Measurements from ENCODE around the gene GIN1. TPM values are rescaled to one million over a fixed set of nuclear protein-coding genes. Genes with fewer than 3 reads are reported as not detected.

Gene GIN1
- total RNA-seq, 2 experiments from 2014 or later = 11.0 to 13.0 TPM

DNA sequence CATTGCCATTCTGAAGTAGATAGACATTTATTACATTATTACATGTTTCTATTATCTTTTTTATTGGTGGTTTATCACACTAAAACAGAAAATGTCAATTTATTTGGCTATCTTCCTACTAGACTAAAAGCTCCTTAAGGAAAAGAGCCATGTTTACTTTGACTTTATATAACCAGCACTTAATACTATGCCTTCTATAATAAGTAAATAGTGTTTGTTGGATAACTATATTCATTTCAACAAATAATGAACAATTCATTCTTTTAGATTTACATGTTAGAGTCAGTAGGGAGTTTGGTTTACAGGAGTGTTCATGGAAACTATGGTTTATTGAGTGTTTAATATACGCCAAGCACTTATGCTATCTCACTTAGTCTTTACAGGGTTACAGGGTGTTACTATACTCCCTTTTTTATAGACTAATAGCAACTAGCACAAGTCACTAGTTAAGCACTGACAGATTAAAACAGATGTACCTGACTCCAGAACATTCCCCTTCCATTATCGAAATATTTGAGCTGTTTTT lies 7.4 kb upstream of the GIN1 start:
- intact Hi-C loops (cut with micrococcal nuclease) = no loop called here
- H3K27ac Mint-ChIP-seq = no peak overlapping the region
- no peak for DNase-seq
- CTCF ChIA-PET = interaction anchor here (0.6 kb wide), 1 partner anchor 64 kb away, joined by 4 read pairs; no protein-coding TSS in a partner anchor
- peaks cover 50% of the 10 kb centered on the region for H3K4me1 Mint-ChIP-seq (ENCODE audit: low read depth)
- H3K36me3 Mint-ChIP-seq (ENCODE audit: low read depth) = no peaks in the 10 kb centered on the region
- no peaks in the 10 kb centered on the region for H3K9me3 Mint-ChIP-seq
- H3K27me3 Mint-ChIP-seq (ENCODE audit: low read depth) = no peaks in the 10 kb centered on the region
- H3K4me3 Mint-ChIP-seq = no peak overlapping the region

DNA sequence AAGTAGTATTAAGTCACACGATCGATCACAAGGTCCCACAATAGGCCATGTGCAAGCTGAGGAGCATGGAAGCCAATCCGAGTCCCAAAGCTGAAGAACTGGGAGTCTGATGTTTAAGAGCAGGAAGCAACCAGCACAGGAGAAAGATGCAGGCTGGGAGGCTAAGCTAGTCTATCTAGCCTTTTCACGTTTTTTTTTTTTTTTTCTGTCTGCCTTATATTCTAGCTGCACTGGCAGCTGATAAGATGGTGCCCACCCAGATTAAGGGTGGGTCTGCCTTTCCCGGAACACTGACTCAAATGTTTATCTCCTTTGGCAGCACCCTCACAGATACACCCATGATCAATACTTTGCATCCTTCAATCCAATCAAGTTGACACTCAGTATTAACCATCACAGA lies 6.6 kb upstream of the GIN1 start:
- peaks cover 55% of the 10 kb centered on the region for H3K4me1 Mint-ChIP-seq (ENCODE audit: low read depth)
- H3K4me3 Mint-ChIP-seq = no peak overlapping the region
- H3K27ac Mint-ChIP-seq = no peak overlapping the region
- intact Hi-C loops (cut with micrococcal nuclease) = no loop called here
- H3K9me3 Mint-ChIP-seq = no peaks in the 10 kb centered on the region
- H3K27me3 Mint-ChIP-seq (ENCODE audit: low read depth) = no peaks in the 10 kb centered on the region
- CTCF ChIA-PET = interaction anchor here (0.6 kb wide), 2 partner anchors 13 to 65 kb away, joined by 4 read pairs; no protein-coding TSS in a partner anchor
- no peak for DNase-seq
- no peaks in the 10 kb centered on the region for H3K36me3 Mint-ChIP-seq (ENCODE audit: low read depth)

DNA sequence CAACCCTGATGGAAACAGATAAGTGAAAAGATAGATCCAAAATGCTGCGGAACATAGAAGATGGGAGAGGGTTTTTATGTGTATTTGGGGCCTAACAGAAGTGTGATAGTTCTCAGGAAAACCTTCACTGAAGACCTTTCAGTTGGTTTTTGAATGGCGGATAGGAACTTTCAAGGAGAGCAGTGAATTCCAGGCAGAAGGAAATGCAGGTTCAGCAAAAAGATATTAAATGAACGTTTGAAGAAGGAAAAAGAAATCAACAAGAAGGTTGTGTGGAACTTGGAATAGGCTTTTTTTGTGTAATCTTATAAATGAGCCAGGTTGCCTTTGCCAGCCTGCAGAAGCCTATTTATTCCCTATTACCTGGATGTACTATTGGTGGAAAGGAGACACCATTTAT lies 2.3 kb upstream of the GIN1 start:
- H3K36me3 Mint-ChIP-seq (ENCODE audit: low read depth) = no peaks in the 10 kb centered on the region
- no peak for DNase-seq
- no peak overlapping the region for H3K4me3 Mint-ChIP-seq
- peaks cover 48% of the 10 kb centered on the region for H3K4me1 Mint-ChIP-seq (ENCODE audit: low read depth)
- no peak overlapping the region for H3K27ac Mint-ChIP-seq
- CTCF ChIA-PET = no interaction called here
- no peaks in the 10 kb centered on the region for H3K27me3 Mint-ChIP-seq (ENCODE audit: low read depth)
- intact Hi-C loops (cut with micrococcal nuclease) = no loop called here
- no peaks in the 10 kb centered on the region for H3K9me3 Mint-ChIP-seq

DNA sequence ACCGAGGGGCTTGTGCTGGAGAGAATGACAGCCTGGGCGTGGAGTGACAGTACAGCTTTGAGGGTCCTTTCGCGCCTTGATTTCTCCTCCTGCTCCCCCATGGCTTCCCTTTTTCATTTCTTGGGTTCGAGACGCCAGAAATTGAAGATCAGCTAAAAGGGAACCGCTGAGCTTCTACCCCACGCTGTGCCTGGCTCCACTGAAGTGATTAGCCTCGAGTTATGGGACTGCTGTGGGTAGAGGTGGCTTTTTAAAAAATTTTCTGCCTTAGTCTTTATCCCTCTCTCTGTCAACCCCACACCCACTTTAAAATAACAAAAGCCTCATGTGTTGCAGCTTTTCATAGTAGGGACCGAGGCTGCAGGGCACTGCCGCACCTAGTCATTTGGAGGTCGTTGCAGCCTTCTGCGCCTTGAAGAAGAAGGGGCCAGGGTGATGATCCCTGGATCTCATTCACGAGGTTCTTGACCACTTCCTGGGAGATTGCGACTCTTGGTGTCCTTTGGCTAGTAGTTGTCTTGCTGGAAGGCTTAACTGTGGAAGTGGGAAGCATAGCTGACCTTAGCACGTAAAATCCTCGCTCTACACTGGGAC lies 766 bp upstream of the GIN1 start:
- no peaks in the 10 kb centered on the region for H3K36me3 Mint-ChIP-seq (ENCODE audit: low read depth)
- peak overlapping the region; percentile 96 for H3K4me3 Mint-ChIP-seq
- peaks cover 43% of the 10 kb centered on the region for H3K4me1 Mint-ChIP-seq (ENCODE audit: low read depth)
- intact Hi-C loops (cut with micrococcal nuclease) = loop anchor here (1.0 kb wide), 3 partner anchors 138 to 364 kb away; partner anchors contain the start of gene MACIR
- no peaks in the 10 kb centered on the region for H3K27me3 Mint-ChIP-seq (ENCODE audit: low read depth)
- no peaks in the 10 kb centered on the region for H3K9me3 Mint-ChIP-seq
- DNase-seq = peak; percentile 20
- H3K27ac Mint-ChIP-seq = peak overlapping the region; percentile 100
- CTCF ChIA-PET = interaction anchor here (0.6 to 1.3 kb wide), 2 partner anchors 12 to 17 kb away, joined by 3 to 4 read pairs; no protein-coding TSS in a partner anchor

DNA sequence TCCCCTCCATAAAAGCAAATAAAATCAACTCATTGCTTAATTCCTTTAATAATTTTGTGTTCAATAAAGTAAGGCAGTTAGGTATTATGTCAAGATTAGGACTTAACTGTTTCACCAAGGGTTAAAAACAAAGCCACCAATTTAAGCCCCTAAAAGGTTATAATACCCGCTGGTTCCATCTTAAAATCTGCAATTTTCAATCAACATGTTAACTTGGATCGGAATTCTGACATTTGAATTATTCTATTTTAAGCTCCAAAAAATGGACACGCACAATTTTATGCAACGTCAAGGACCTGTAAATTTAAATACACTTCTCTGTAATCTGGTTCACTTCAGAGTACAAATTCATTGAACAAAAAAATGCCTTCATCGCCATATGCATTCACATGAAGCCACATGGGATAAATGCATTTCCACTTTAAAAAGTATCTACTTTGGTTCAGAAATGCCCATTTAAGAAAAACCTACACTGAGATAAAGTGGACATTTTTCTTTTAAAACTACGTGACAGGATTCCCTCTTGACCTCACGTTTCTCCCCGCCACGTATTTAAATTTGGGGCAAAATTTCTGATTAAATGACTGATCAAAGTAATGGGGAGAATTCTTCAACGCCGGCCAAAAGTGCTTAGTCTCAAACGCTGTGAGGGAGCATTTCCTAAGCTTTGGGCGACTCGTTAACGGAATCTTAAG lies 721 bp downstream of the GIN1 start:
- H3K4me1 Mint-ChIP-seq (ENCODE audit: low read depth) = peaks cover 35% of the 10 kb centered on the region
- H3K36me3 Mint-ChIP-seq (ENCODE audit: low read depth) = no peaks in the 10 kb centered on the region
- H3K27ac Mint-ChIP-seq = peak overlapping the region; percentile 100
- intact Hi-C loops (cut with micrococcal nuclease) = no loop called here
- H3K27me3 Mint-ChIP-seq (ENCODE audit: low read depth) = no peaks in the 10 kb centered on the region
- H3K4me3 Mint-ChIP-seq = peak overlapping the region; percentile 96
- CTCF ChIA-PET = interaction anchor here (0.9 to 1.4 kb wide), 3 partner anchors 9 to 105 kb away, joined by 3 to 4 read pairs (median 3); no protein-coding TSS in a partner anchor
- H3K9me3 Mint-ChIP-seq = no peaks in the 10 kb centered on the region
- no peak for DNase-seq

DNA sequence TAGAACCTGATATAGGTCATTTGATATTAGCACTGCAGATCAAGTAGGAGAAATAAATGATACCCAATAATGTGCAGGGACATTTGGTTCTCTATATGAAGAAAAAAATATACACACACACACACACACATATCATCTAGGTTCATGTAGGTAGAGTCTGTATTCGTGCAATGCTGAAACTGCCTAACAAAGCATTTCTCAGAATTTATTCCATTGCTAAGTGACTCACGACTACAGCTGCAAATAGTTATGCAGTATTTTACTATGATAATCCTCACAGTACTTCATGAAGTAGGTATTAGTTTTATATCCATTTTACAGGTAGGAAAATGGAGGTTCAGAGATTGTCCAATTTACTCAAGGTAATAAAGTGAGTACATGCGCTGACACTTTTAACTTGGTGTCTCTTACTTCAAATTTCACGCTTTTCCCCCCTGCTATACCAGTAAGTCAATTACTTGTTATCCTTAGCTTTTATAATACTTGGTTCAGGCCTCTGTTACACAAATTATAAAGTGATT lies 2.4 kb downstream of the GIN1 start:
- intact Hi-C loops (cut with micrococcal nuclease) = no loop called here
- no peaks in the 10 kb centered on the region for H3K27me3 Mint-ChIP-seq (ENCODE audit: low read depth)
- no peaks in the 10 kb centered on the region for H3K9me3 Mint-ChIP-seq
- CTCF ChIA-PET = no interaction called here
- H3K4me3 Mint-ChIP-seq = no peak overlapping the region
- DNase-seq = no peak
- no peak overlapping the region for H3K27ac Mint-ChIP-seq
- H3K4me1 Mint-ChIP-seq (ENCODE audit: low read depth) = peaks cover 33% of the 10 kb centered on the region
- H3K36me3 Mint-ChIP-seq (ENCODE audit: low read depth) = no peaks in the 10 kb centered on the region

DNA sequence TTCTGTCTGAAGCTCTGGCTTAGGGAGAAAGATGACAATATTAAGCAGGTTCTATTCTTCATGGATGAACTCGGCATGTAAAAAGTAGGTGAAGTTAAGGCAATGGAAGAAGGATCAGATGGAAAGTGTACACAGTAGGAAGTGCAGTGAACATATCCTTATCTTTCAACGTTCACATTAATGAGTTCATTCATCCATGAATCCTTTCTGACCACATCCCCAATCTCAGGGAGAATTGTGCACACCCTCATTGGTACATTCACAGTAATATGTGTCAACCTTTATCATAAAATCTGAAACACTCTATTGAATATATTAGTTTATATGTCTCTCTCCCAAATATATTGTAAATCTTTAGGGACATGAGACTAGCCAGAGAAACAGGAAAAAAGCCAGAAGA lies 5.5 kb downstream of the GIN1 start:
- H3K36me3 Mint-ChIP-seq (ENCODE audit: low read depth) = peaks cover 5% of the 10 kb centered on the region
- CTCF ChIA-PET = no interaction called here
- no peaks in the 10 kb centered on the region for H3K9me3 Mint-ChIP-seq
- peaks cover 40% of the 10 kb centered on the region for H3K4me1 Mint-ChIP-seq (ENCODE audit: low read depth)
- H3K27ac Mint-ChIP-seq = no peak overlapping the region
- no peaks in the 10 kb centered on the region for H3K27me3 Mint-ChIP-seq (ENCODE audit: low read depth)
- DNase-seq = no peak
- H3K4me3 Mint-ChIP-seq = no peak overlapping the region
- intact Hi-C loops (cut with micrococcal nuclease) = no loop called here

DNA sequence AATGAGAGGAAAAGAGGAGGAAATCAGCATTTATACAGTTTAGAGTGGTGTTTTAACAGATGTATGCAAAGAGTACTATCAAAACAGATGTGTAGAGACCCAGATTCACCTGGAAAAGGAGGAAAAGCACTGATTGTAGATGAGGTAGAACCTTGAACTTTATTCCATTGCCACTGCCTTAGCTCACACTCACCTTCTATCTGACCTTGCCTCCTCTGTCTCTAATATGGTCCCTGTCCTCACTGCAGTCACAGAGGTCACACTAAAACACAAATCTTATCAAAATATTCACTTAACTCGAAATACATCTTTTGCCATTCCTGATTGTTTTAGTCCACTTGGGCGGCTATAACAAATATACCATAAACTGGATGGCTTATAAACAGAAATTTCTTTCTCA lies 7.0 kb downstream of the GIN1 start:
- H3K4me3 Mint-ChIP-seq = no peak overlapping the region
- no peak for DNase-seq
- H3K9me3 Mint-ChIP-seq = no peaks in the 10 kb centered on the region
- H3K27ac Mint-ChIP-seq = no peak overlapping the region
- H3K27me3 Mint-ChIP-seq (ENCODE audit: low read depth) = no peaks in the 10 kb centered on the region
- peaks cover 40% of the 10 kb centered on the region for H3K4me1 Mint-ChIP-seq (ENCODE audit: low read depth)
- CTCF ChIA-PET = interaction anchor here (0.9 kb wide), 1 partner anchor 35 kb away, joined by 3 read pairs; no protein-coding TSS in a partner anchor
- H3K36me3 Mint-ChIP-seq (ENCODE audit: low read depth) = peaks cover 10% of the 10 kb centered on the region
- intact Hi-C loops (cut with micrococcal nuclease) = no loop called here

DNA sequence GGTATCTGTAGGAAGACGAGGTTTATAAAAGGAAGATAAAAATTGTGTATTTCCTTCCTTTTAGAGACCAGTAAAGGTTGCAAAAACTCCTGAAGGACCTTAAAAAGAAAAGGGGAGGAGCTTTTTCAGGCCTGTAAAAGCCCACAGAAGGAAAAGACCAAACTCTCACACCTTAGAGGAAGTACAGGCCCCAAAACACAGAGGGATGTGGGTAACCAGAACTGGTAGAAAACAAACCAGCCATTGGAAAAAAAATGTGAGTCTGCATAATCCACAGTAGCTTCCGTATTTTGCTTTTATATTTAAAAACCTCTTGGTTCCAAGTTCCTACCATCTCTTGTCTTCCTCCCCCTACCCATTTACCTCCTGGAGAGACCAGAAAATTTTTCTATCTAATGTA lies 8.5 kb downstream of the GIN1 start:
- Mint-ChIP-seq H3K27ac (no peak overlapping the region), H3K36me3 (ENCODE audit: low read depth) (peaks cover 16% of the 10 kb centered on the region), H3K4me1 (ENCODE audit: low read depth) (peaks cover 37% of the 10 kb centered on the region), H3K4me3 (no peak overlapping the region), H3K27me3 (ENCODE audit: low read depth) (no peaks in the 10 kb centered on the region), H3K9me3 (no peaks in the 10 kb centered on the region)
- no peak for DNase-seq
- intact Hi-C loops (cut with micrococcal nuclease) = no loop called here
- CTCF ChIA-PET = no interaction called here

DNA sequence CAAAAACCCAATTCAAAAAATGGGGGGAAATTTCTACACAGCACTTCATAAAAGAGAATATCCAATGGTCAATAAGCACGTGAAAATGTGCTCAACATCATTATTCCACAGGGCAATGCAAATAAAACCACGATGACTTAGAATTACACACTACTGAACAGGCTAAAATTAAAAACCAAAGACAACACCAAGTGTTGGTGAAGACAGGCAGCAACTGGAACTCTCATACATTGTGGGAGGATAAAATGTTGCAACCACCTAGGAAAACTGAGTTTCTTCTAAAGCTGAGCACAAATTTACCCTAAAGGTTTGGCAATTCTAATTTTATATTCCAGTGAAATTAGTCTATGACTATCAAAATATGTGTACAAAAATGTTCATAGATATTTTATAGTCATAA lies 9.5 kb downstream of the GIN1 start:
- Mint-ChIP-seq H3K27ac (no peak overlapping the region), H3K27me3 (ENCODE audit: low read depth) (no peaks in the 10 kb centered on the region), H3K4me1 (ENCODE audit: low read depth) (peaks cover 37% of the 10 kb centered on the region), H3K36me3 (ENCODE audit: low read depth) (peaks cover 18% of the 10 kb centered on the region), H3K4me3 (no peak overlapping the region), H3K9me3 (no peaks in the 10 kb centered on the region)
- CTCF ChIA-PET = no interaction called here
- DNase-seq = no peak
- intact Hi-C loops (cut with micrococcal nuclease) = no loop called here

DNA sequence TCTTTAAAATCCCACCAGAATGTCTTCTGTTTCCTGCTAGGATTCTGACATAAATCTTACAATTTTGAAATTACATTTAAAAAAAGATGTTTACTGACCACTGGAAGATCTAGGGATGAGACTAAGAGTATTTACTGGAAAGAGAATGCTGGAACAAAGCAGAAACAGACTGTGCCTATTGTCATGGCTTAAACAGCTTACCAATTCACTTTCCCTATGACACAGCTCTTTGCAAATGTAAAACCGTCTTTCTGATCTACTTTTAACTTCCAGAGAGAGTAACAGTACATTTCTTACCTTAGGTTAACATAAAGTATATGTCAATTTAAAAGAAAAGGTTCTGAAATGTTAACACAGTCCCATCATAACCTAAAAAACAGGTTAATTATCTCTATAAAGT lies 10.7 kb downstream of the GIN1 start:
- CTCF ChIA-PET = no interaction called here
- H3K36me3 Mint-ChIP-seq (ENCODE audit: low read depth) = peaks cover 21% of the 10 kb centered on the region
- no peak overlapping the region for H3K27ac Mint-ChIP-seq
- H3K4me3 Mint-ChIP-seq = no peak overlapping the region
- intact Hi-C loops (cut with micrococcal nuclease) = no loop called here
- peaks cover 37% of the 10 kb centered on the region for H3K4me1 Mint-ChIP-seq (ENCODE audit: low read depth)
- no peaks in the 10 kb centered on the region for H3K9me3 Mint-ChIP-seq
- no peaks in the 10 kb centered on the region for H3K27me3 Mint-ChIP-seq (ENCODE audit: low read depth)
- no peak for DNase-seq

DNA sequence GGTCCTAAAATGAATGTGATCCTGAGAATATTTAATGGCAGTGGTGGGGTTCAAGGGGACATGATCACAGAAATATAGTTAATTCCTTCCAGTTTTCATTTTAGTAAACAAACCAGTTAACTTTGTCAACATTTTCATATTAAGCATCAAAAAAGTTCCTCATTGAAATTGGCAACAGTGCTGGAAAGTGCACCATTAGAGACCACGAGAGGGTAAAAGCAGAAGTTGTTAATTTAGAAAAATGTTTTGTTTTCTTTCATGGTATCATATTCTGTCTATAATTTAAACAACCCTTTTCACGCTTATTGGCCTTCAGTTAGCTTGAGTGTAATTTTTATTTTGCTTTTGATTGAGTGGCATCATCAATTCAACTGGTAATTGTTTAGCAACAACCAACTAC lies 11.9 kb downstream of the GIN1 start:
- H3K27me3 Mint-ChIP-seq (ENCODE audit: low read depth) = no peaks in the 10 kb centered on the region
- H3K4me3 Mint-ChIP-seq = no peak overlapping the region
- no peaks in the 10 kb centered on the region for H3K9me3 Mint-ChIP-seq
- H3K36me3 Mint-ChIP-seq (ENCODE audit: low read depth) = peaks cover 21% of the 10 kb centered on the region
- DNase-seq = no peak
- intact Hi-C loops (cut with micrococcal nuclease) = no loop called here
- CTCF ChIA-PET = no interaction called here
- no peak overlapping the region for H3K27ac Mint-ChIP-seq
- H3K4me1 Mint-ChIP-seq (ENCODE audit: low read depth) = peaks cover 32% of the 10 kb centered on the region

DNA sequence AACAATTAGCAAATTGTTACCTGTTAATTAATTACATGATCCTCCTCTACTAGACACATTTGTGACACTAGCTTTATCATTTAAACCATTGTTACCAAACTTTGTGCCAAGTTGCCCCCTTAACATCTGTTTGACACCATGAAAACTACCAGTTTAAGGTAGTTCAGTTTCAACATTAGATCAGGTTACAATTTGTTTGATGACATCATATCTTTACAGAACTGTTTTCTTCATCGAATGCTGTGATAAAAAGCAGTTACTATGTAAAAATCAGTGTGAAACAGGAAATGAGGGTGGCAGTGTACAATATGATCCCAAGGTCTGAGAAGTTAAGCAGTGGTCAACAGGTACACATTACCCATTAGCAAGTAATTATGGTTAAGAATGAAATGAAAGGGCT lies 17.7 kb downstream of the GIN1 start:
- DNase-seq = no peak
- intact Hi-C loops (cut with micrococcal nuclease) = no loop called here
- no peaks in the 10 kb centered on the region for H3K9me3 Mint-ChIP-seq
- H3K4me3 Mint-ChIP-seq = no peak overlapping the region
- CTCF ChIA-PET = no interaction called here
- H3K27me3 Mint-ChIP-seq (ENCODE audit: low read depth) = no peaks in the 10 kb centered on the region
- H3K27ac Mint-ChIP-seq = no peak overlapping the region
- H3K36me3 Mint-ChIP-seq (ENCODE audit: low read depth) = peaks cover 20% of the 10 kb centered on the region
- H3K4me1 Mint-ChIP-seq (ENCODE audit: low read depth) = no peaks in the 10 kb centered on the region

All from activated naive CD4-positive, alpha-beta T cell treated with anti-CD3 and anti-CD28 coated beads for 36 hours (primary cell).